ENCODE results near the gene ASCC3.

DNA sequence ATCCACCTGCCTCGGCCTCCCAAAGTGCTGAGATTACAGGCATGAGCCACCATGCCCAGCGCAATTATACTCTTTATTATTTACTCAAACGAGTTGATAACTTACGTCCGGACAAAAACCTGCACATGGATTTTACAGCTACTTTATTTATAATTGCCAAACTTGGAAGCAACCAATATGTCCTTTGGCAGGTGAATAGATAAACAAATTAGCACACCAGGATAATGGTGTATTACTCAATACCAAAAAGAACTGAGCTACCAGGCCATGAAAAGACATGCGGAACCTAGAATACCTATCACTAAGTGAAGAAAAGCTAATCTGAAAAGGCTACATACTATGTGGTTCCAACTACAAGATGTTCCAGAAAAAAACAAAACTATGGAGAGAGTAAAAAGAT, 168.1 kb downstream of the ASCC3 start:
- TF ChIP-seq CTCF (IDR thresholded peaks at IDR 0.05; ENCODE audit: low read depth, low read length, poor library complexity, severe bottlenecking) (no peak), EZH2phosphoT487 (IDR thresholded peaks at IDR 0.05; ENCODE audit: borderline replicate concordance, low read length) (no peak)

Measured in DOHH2 (cell line).